ENCODE data around the gene DBNL. TPM values are rescaled to one million over a fixed set of nuclear protein-coding genes. Genes with fewer than 3 reads are reported as not detected.

Gene DBNL
- total RNA-seq, 1 experiment from 2014 or later: 111 TPM

- Histone ChIP-seq H3K4me3 (ENCODE audit: low read depth in 2 of 2, low read length in 2 of 2) (no peak overlapping the region), H3K4me1 (ENCODE audit: control insufficient read depth, insufficient read depth, low read length) (no peaks in the 10 kb centered on the region), H3K36me3 (ENCODE audit: control insufficient read depth, insufficient read depth, low read length) (peaks cover 12% of the 10 kb centered on the region; the same call in 1 of the 2 replicates), H3K27me3 (ENCODE audit: control insufficient read depth, insufficient read depth, low read length) (no peaks in the 10 kb centered on the region), H3K9me3 (ENCODE audit: control insufficient read depth, insufficient read depth, low read depth, low read length) (no peaks in the 10 kb centered on the region), H3K27ac (ENCODE audit: low read length) (no peak overlapping the region)
- ATAC-seq (no peak), DNase-seq (ENCODE audit: low read depth, low spot score) (no peak)
- TF ChIP-seq TCF7L2 (IDR thresholded peaks at IDR 0.05; ENCODE audit: low read depth, low read length) (no peak), CTCF (IDR thresholded peaks at IDR 0.05) (no peak), SIN3A (IDR thresholded peaks at IDR 0.05; ENCODE audit: borderline replicate concordance, insufficient read depth, low read depth, low read length) (no peak), REST (IDR thresholded peaks at IDR 0.05; ENCODE audit: insufficient read depth in 1 of 2, low read depth in 2 of 2, low read length in 1 of 2) (no peak), POLR2AphosphoS5 (IDR thresholded peaks at IDR 0.05; ENCODE audit: low read depth, low read length) (no peak)
- intact Hi-C loops (cut with micrococcal nuclease; ENCODE audit: unreplicated experiment): no loop called here
- POLR2A ChIA-PET: no interaction called here
- in situ Hi-C loops (cut with HindIII; ENCODE audit: low pct_unique_long_range_greater_than_20kb, low sequenced_read_pairs): no loop called here
- CTCF ChIA-PET: no interaction called here
- no TSS peak for BruUV-seq (replicated peaks)
Measured at GRCh38 chr7:44056681-44057080, 12.2 kb downstream of the DBNL start.

- H3K4me3 ChIP-seq (ENCODE audit: low read depth in 2 of 2, low read length in 2 of 2): no peak overlapping the region
- H3K4me1 ChIP-seq (ENCODE audit: control insufficient read depth, insufficient read depth, low read length): no peaks in the 10 kb centered on the region
- intact Hi-C loops (cut with micrococcal nuclease; ENCODE audit: unreplicated experiment) (no loop called here), in situ Hi-C loops (cut with HindIII; ENCODE audit: low pct_unique_long_range_greater_than_20kb, low sequenced_read_pairs) (no loop called here)
- no peak overlapping the region for H3K27ac ChIP-seq (ENCODE audit: low read length)
- BruUV-seq (replicated peaks): no TSS peak
- DNase-seq (ENCODE audit: low read depth, low spot score): no peak
- ATAC-seq: no peak
- peaks cover 10% of the 10 kb centered on the region; the same call in 1 of the 2 replicates for H3K36me3 ChIP-seq (ENCODE audit: control insufficient read depth, insufficient read depth, low read length)
- H3K9me3 ChIP-seq (ENCODE audit: control insufficient read depth, insufficient read depth, low read depth, low read length): no peaks in the 10 kb centered on the region
- H3K27me3 ChIP-seq (ENCODE audit: control insufficient read depth, insufficient read depth, low read length): no peaks in the 10 kb centered on the region
- CTCF ChIA-PET: no interaction called here
- no peak for TF ChIP-seq REST (IDR thresholded peaks at IDR 0.05; ENCODE audit: insufficient read depth in 1 of 2, low read depth in 2 of 2, low read length in 1 of 2)
- TF ChIP-seq SIN3A (IDR thresholded peaks at IDR 0.05; ENCODE audit: borderline replicate concordance, insufficient read depth, low read depth, low read length): no peak
- no peak for TF ChIP-seq POLR2AphosphoS5 (IDR thresholded peaks at IDR 0.05; ENCODE audit: low read depth, low read length)
- no peak for TF ChIP-seq TCF7L2 (IDR thresholded peaks at IDR 0.05; ENCODE audit: low read depth, low read length)
- TF ChIP-seq CTCF (IDR thresholded peaks at IDR 0.05): no peak
- POLR2A ChIA-PET: no interaction called here
Measured at GRCh38 chr7:44057181-44057848, 12.8 kb downstream of the DBNL start.
